BLaER1 treated with 17β-estradiol and CSF1 and Interleukin-3, amounts not matched to agents 10 nM and 100 nM (cell line): Measurements from ENCODE around the gene NHS.
A peak's percentile ranks its signal among the peaks of the same experiment; 100 is the strongest.

Experiments
- H3K27ac ChIP-seq, 11 experiments: shearing (Covaris generic); formaldehyde crosslinking; 2 replicates each; pipeline ENCODE4 v1.8.1; 2022
- H3K27me3 ChIP-seq, 11 experiments: shearing (Covaris generic); formaldehyde crosslinking; 2 replicates each; pipeline ENCODE4 v1.8.1; 2022
- H3K36me3 ChIP-seq, 11 experiments: shearing (Covaris generic); formaldehyde crosslinking; 2 replicates each; pipeline ENCODE4 v1.8.1; 2022
- H3K4me1 ChIP-seq, 10 experiments: shearing (Covaris generic); formaldehyde crosslinking; 2 replicates each; pipeline ENCODE4 v1.8.1; 2022
- H3K4me2 ChIP-seq, 11 experiments: shearing (Covaris generic); formaldehyde crosslinking; 2 replicates each; pipeline ENCODE4 v1.8.1; 2022
- H3K4me3 ChIP-seq, 10 experiments: shearing (Covaris generic); formaldehyde crosslinking; 2 replicates each; pipeline ENCODE4 v1.8.1; 2022
- H3K9ac ChIP-seq, 11 experiments: shearing (Covaris generic); formaldehyde crosslinking; 2 replicates each; pipeline ENCODE4 v1.8.1; 2022
- H3K9me3 ChIP-seq, 11 experiments: shearing (Covaris generic); formaldehyde crosslinking; replicated peaks in 1 of 11; 2 replicates each; pipeline ENCODE4 v1.8.1; 2022
- H4K20me1 ChIP-seq, 11 experiments: shearing (Covaris generic); formaldehyde crosslinking; 2 replicates each; pipeline ENCODE4 v1.8.1; 2022
- Cebpa-rat ChIP-seq, 11 experiments: shearing (Covaris generic); IDR thresholded peaks; 2 replicates each; pipeline ENCODE4 v1.8.1; 2022

The NHS gene

DNA sequence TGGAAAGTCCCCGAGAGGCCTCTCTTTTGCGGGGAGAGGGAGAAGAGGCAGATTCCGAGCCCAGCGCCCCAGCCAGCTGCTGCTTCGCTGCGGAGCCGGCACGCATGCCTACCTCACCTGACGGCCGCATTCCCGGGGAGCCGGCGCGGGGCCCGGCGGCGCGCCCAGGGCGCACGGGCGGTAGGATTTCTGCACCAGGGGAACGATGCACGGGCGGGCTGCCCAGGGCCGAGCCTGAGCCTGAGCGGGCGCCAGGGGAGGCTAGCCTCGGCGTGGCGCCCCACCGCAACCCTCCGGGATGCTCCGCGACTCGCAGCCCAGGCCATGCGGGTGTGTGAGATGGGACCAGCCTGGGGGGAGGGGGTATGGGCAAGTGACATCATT lies 281.0 kb downstream of the NHS start:
- Histone ChIP-seq H3K27ac (no peak overlapping the region), H3K9me3 (peaks cover 0 to 23% (median 16%) of the 10 kb centered on the region in 11 experiments; a peak in 14 of 22 replicates), H4K20me1 (no peaks in the 10 kb centered on the region), H3K4me3 (no peak overlapping the region), H3K27me3 (peaks cover 25 to 92% (median 76%) of the 10 kb centered on the region in 11 experiments), H3K4me1 (no peaks in the 10 kb centered on the region), H3K4me2 (no peak overlapping the region), H3K9ac (no peak overlapping the region), H3K36me3 (no peaks in the 10 kb centered on the region)
- no peak for TF ChIP-seq Cebpa-rat (IDR thresholded peaks at IDR 0.05)

DNA sequence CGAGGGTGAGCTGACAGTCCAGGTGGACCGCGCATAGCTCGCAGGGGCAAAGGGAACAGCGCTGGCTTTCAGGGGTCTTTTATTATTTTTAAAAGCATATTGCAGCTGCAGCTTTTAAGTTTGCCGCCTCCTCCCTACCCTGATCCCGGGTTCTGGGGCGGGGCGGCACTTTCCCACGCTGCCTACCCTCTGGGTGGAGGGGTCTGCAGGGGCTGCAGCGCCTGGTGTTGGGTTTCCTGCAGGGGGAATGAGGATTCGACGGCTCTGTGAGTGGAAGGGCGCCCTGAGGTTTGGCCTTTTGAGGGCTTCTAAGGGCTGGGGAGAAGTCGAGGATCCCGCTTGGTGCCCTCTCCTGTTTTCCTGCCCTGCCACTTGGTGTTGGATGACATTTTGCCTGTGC lies 281.6 kb downstream of the NHS start:
- TF ChIP-seq Cebpa-rat (IDR thresholded peaks at IDR 0.05): no peak

DNA sequence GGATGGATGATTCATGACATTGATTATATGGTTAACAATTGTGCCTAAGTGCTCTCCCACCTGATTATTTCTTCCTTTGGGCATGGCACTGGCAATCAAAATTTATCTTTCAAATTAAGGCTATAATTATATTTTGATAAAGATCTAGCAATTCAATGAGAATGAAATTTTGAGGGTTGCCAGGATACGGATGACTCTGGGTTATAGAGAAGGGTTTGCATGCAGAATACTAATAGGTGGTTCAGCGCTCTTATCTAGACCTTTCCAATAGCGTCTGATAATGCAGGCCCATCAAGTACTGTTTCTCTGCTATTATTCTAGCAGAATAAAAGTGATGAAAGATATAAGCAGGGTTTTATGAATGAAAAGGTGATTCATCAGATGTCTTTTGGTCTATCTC lies 287.4 kb downstream of the NHS start:
- H3K4me3 ChIP-seq: no peak overlapping the region
- H3K27me3 ChIP-seq: peaks cover 60 to 96% (median 84%) of the 10 kb centered on the region in 11 experiments
- no peak overlapping the region for H3K4me2 ChIP-seq
- H4K20me1 ChIP-seq: no peaks in the 10 kb centered on the region; a peak in 1 of 22 replicates
- H3K9ac ChIP-seq: no peak overlapping the region
- H3K9me3 ChIP-seq: 0 out of 22 replicates have a peak, but pooled peaks cover 0 to under 1% (median 0%) of the 10 kb centered on the region in 11 experiments
- TF ChIP-seq Cebpa-rat (IDR thresholded peaks at IDR 0.05): no peak
- no peaks in the 10 kb centered on the region for H3K36me3 ChIP-seq
- no peaks in the 10 kb centered on the region for H3K4me1 ChIP-seq
- H3K27ac ChIP-seq: no peak overlapping the region

More for the DNA sequence above, 281.6 kb downstream of the NHS start:
- Histone ChIP-seq H3K27ac (no peak overlapping the region), H3K9me3 (peaks cover 0 to 23% (median 16%) of the 10 kb centered on the region in 11 experiments; a peak in 14 of 22 replicates), H4K20me1 (no peaks in the 10 kb centered on the region), H3K9ac (no peak overlapping the region), H3K4me3 (no peak overlapping the region), H3K4me1 (no peaks in the 10 kb centered on the region), H3K27me3 (peaks cover 27 to 91% (median 75%) of the 10 kb centered on the region in 11 experiments), H3K36me3 (no peaks in the 10 kb centered on the region), H3K4me2 (no peak overlapping the region)

DNA sequence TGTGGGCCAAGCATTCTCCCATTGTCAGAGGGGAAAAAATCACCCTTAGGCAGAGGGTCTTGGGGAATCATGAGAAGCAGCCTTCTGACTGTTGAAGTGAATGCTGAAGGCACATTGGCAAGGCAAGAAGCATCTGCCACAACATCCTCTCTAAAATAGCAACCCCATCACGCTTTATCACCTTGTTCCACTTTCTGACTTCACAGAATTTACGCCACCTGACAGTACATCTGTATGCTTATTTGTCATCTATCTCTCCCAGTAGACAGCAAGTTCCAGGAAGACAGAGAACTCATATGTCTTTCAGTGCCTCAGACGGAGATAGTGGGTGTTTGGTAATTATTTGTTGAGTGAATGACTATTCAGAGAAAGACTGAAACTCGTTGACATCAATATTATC lies 293.9 kb downstream of the NHS start:
- no peaks in the 10 kb centered on the region for H3K4me1 ChIP-seq
- TF ChIP-seq Cebpa-rat (IDR thresholded peaks at IDR 0.05): no peak

DNA sequence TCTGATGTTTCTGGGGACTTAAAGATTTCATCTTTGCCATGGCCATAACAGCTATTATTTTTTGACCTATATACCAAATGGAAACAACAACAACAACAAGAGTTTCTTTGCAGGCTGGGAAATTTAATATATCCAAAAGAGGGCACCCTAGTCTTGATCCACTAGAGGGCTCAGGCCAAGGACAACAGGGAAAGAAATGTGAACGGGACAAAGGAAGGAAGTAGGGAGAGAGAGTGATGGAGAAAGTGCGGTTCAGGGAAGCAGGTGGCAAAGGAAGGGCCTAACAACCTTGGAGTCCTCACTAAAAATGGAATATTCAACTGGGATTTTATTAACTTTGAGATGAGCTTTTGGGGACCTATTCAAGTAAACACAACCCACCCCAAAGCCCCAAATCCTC lies 294.5 kb downstream of the NHS start:
- no peak overlapping the region for H3K4me3 ChIP-seq
- peaks cover 0 to 4% (median under 1%) of the 10 kb centered on the region in 10 experiments; a peak in 4 of 20 replicates for H3K4me1 ChIP-seq
- no peak overlapping the region for H3K9ac ChIP-seq
- peaks cover 89 to 97% (median 93%) of the 10 kb centered on the region in 11 experiments for H3K27me3 ChIP-seq
- no peak overlapping the region for H3K27ac ChIP-seq
- peaks cover 0 to 7% (median 0%) of the 10 kb centered on the region in 11 experiments; a peak in 3 of 22 replicates for H4K20me1 ChIP-seq
- H3K36me3 ChIP-seq: no peaks in the 10 kb centered on the region
- TF ChIP-seq Cebpa-rat (IDR thresholded peaks at IDR 0.05): no peak
- H3K9me3 ChIP-seq: peaks cover 0 to 18% (median 0%) of the 10 kb centered on the region in 11 experiments; a peak in 2 of 22 replicates
- no peak overlapping the region for H3K4me2 ChIP-seq

More for the DNA sequence above, 293.9 kb downstream of the NHS start:
- Histone ChIP-seq H3K36me3 (no peaks in the 10 kb centered on the region), H3K4me3 (no peak overlapping the region), H3K4me2 (no peak overlapping the region), H3K9me3 (peaks cover 0 to 18% (median 0%) of the 10 kb centered on the region in 11 experiments; a peak in 2 of 22 replicates), H3K27ac (no peak overlapping the region), H3K9ac (no peak overlapping the region), H3K27me3 (peaks cover 87 to 97% (median 92%) of the 10 kb centered on the region in 11 experiments), H4K20me1 (peaks cover 0 to 7% (median 0%) of the 10 kb centered on the region in 11 experiments; a peak in 3 of 22 replicates)

DNA sequence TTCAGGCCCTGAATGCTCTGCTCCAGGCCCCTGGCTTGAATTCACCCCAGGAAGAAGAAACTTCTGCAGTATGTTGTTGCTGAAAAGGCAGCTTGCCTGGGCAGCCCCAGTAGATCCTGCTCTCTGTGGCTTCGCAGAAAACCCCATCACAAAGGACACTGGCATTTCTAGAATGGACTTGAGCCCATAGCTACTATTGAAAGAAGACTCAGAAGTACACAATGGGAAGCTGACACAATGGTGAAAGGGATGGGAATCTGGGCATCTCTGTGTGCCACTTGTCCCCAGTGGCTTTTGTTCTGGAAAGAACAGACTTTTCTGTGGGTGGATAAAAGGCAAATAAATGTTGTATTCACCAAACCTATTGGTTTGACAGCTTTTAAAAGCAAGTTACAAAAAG lies 294.9 kb downstream of the NHS start:
- Histone ChIP-seq H3K36me3 (no peaks in the 10 kb centered on the region), H3K4me3 (no peak overlapping the region), H3K9ac (no peak overlapping the region), H3K9me3 (peaks cover 0 to 18% (median 0%) of the 10 kb centered on the region in 11 experiments; a peak in 2 of 22 replicates), H4K20me1 (peaks cover 0 to 7% (median 0%) of the 10 kb centered on the region in 11 experiments; a peak in 3 of 22 replicates), H3K27ac (no peak overlapping the region), H3K4me2 (no peak overlapping the region), H3K27me3 (peaks cover 91 to 98% (median 95%) of the 10 kb centered on the region in 11 experiments), H3K4me1 (peaks cover 0 to 8% (median 4%) of the 10 kb centered on the region in 10 experiments; a peak in 8 of 20 replicates)
- TF ChIP-seq Cebpa-rat (IDR thresholded peaks at IDR 0.05): no peak

DNA sequence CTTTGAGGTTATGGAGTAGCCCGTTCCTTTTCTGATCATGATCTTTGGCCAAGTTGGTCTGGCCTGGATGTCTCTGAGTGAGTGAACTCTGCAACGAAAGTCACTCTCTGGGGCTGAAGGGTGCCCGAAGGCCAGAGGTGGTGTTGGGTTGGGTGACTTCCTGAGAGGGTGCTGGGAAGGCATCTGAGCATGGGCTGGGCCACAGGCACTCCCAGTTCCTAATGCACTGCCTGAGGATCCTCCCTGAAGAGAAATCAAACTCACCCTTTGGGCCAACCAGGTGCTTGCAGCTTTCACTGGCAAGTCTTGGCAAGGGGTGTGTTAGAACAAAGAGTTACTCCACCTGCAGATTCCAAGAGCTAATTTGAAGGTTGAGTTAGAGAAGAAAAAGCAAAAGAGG lies 295.9 kb downstream of the NHS start:
- H3K27me3 ChIP-seq: peaks cover 96 to 100% (median 99%) of the 10 kb centered on the region in 11 experiments
- H3K4me2 ChIP-seq: no peak overlapping the region
- H3K4me1 ChIP-seq: peaks cover 0 to 10% (median 7%) of the 10 kb centered on the region in 10 experiments; a peak in 8 of 20 replicates
- H3K9ac ChIP-seq: no peak overlapping the region
- H3K36me3 ChIP-seq: no peaks in the 10 kb centered on the region
- peaks cover 0 to 18% (median 0%) of the 10 kb centered on the region in 11 experiments; a peak in 2 of 22 replicates for H3K9me3 ChIP-seq
- peaks cover 0 to 7% (median 0%) of the 10 kb centered on the region in 11 experiments; a peak in 3 of 22 replicates for H4K20me1 ChIP-seq
- no peak overlapping the region for H3K4me3 ChIP-seq
- no peak for TF ChIP-seq Cebpa-rat (IDR thresholded peaks at IDR 0.05)
- no peak overlapping the region for H3K27ac ChIP-seq

DNA sequence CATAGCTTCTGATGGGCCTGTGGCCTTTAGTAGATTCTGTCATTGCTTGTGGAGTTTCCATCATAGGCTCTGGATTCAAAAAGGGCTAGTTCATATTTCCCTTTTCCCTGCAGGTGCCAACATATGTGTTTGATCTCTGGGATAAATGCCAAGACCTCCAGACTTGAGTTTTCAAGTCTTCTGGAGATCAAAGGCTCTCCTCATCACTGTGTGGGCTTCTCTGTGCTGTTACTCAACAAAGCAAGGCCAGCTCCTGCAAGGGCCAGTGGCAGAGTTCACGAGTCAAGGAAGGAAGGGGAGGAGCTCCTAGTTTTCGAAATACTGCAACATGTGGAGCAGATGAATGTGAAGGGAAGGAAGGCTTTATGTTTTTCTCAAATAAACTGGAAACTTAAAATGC lies 299.6 kb downstream of the NHS start:
- peaks cover 0 to 9% (median 0%) of the 10 kb centered on the region in 11 experiments; a peak in 2 of 22 replicates for H3K9me3 ChIP-seq
- peak overlapping the region in 8 of 11 experiments; percentile 2 to 37 (median 14); a peak in 10 of 22 replicates for H3K4me2 ChIP-seq
- H3K36me3 ChIP-seq: no peaks in the 10 kb centered on the region
- H3K27me3 ChIP-seq: peaks cover 96 to 100% (median 99%) of the 10 kb centered on the region in 11 experiments
- H3K4me1 ChIP-seq: peaks cover 0 to 10% (median 7%) of the 10 kb centered on the region in 10 experiments; a peak in 8 of 20 replicates
- H3K9ac ChIP-seq: no peak overlapping the region
- H3K4me3 ChIP-seq: no peak overlapping the region
- H3K27ac ChIP-seq: no peak overlapping the region
- H4K20me1 ChIP-seq: peaks cover 0 to 7% (median 0%) of the 10 kb centered on the region in 11 experiments; a peak in 2 of 22 replicates
- no peak for TF ChIP-seq Cebpa-rat (IDR thresholded peaks at IDR 0.05)

DNA sequence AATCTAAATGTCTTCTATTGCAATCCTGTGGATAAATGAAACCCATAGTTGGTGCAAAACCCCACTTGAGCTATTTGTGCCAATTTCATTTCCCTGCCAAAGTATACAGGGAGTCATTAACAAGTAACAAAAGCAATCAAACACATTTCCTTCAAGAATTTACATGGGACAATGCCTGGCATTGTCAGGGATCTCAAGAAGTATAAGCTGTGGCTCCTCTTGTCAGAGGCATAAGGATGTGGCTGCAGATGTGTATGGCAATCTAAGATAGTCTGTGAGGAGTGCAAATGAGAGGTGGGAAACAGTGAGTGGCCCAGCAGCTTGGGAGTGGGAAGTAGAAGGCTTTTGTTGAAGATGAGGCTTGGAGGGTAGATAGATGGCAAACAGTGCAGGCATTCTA lies 304.3 kb downstream of the NHS start:
- peaks cover 97 to 100% (median 99%) of the 10 kb centered on the region in 11 experiments for H3K27me3 ChIP-seq
- no peak for TF ChIP-seq Cebpa-rat (IDR thresholded peaks at IDR 0.05)
- no peak overlapping the region for H3K4me2 ChIP-seq
- no peaks in the 10 kb centered on the region for H4K20me1 ChIP-seq
- H3K27ac ChIP-seq: no peak overlapping the region
- peaks cover 7 to 20% (median 13%) of the 10 kb centered on the region in 11 experiments; a peak in 21 of 22 replicates for H3K9me3 ChIP-seq
- no peaks in the 10 kb centered on the region for H3K36me3 ChIP-seq
- H3K9ac ChIP-seq: no peak overlapping the region
- H3K4me1 ChIP-seq: peaks cover 6 to 17% (median 11%) of the 10 kb centered on the region in 10 experiments; a peak in 15 of 20 replicates
- H3K4me3 ChIP-seq: no peak overlapping the region
